ENCODE results near the gene BRD7.
A peak's percentile ranks its signal among the peaks of the same experiment; 100 is the strongest.

Gene BRD7

DNA sequence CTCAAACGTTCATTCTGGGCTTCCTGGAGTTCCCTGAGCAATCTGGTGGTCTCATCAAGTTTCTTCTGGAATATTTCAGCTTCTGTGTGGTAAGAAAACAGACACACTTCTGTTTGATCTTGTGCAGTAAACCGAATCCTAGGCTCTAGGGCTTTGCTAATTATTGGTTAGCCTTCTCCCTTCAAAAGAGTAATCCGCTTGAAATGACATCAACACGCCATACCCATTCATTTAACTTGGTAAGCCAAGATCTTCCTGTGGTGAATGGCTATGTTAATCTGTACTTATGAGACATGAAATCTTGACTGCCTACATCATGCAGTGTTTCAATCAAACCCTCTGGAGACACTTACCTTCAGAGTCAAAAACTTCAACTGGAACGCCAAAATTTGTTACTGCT is 48.5 kb downstream of the BRD7 start:
- no peak for DNase-seq (ENCODE audit: low read depth in 2 of 2)

DNA sequence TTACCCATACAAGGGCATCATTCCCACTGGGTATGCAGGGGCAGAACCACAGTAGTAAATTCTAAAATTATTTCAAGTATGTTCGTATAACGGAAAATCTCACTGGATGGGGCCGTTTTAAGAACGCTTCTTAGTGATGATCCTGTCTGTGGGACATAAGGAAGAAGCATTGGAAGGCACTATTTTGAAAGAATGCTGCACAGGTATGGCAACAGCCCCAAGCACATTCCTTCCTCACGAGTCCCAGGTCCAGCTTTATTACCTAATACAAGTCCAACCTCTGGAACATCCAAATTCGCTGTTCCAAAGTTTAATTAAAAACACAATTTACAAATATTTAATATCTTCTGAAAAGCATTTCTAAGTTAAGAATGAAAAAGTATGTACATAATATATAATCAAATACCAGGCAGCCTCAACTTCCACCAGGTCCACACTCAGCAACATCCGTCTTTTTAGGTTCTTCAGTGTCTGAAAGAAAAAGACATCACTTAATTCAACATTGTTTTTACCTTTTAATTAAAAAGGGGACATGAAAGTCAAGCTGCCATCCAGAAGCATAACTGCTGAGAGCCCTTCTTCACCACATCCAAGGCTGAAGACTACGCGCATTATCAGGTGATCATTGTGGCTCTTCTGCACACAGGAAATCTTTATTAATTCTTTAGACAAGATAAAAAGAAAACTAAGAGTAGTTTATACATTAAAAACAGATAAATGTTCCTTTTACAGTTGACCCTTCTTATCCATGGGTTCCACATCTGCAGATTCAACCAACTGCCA is 49.8 kb downstream of the BRD7 start:
- DNase-seq (ENCODE audit: low read depth in 2 of 2) = no peak

DNA sequence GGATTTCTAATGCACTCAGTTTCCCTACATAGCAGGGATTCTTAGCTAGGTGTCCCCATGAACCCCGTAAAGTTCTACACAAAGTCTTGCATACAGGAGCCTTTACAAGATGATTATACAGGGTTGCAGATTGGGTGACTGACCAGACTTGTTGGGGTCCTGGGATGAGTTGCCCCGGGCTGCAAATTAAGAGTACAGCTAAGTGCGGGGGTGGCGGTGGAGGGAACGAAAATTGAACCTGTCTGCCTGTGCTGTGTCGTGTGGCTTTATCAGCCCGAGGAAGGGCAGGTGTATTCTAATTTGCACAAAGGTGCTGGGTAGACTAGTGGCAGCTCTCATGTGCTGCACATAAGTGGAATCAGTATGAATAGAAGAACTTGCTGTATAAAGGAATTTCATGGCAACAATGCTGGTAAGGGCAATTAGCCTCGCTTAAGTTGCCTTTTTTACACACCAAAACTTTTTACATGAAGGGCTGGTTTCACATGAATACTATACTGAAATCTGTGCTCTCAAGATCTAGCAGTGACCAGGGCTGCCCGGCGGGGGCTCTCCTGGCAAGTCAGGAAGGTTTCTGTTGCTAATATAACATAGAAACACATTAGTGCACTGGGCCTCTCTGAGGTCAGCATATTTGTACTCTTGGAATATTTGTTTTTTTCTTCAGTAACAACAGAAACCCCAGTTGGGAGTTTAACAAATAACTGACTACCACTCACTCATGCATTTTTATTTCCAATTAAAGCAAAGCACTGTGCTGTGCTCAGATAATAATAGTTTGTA is 51.7 kb downstream of the BRD7 start:
- no peak for DNase-seq (ENCODE audit: low read depth in 2 of 2)

DNA sequence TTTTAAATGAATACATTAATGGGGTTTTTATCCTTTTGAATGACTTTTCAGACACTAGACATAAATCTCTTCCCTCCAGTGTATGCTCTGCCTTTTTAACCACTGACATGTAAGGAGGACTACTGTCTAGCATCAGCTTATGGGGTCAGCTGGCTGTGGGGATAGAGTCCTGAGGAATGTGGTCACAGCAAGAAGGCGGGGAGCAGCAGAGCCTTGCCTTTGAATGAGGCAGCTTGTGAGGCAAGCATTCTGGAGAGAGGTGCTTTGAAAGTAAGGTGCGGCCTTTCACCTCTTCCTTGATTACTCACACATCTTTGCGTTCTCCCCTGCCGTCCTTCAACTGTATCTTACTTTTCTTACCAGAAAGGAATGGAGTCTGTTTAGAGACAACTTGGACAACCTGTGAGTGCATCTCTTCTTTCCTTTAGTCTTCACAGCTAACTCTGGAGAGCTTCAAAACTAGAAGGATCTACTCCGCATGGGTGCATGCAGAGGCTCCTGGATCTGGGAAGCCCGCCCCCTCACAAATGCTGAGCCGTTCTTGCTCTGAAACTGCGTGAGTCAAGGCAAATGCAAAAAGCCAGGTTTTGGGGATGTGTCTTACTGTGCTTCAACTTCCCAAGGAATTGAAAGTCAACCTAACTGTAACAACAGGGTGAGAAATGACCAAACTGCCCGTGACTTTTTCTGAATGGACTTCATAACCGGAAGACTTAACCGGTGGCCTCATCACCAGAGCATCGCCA is 52.5 kb downstream of the BRD7 start:
- DNase-seq (ENCODE audit: low read depth in 2 of 2) = no peak

DNA sequence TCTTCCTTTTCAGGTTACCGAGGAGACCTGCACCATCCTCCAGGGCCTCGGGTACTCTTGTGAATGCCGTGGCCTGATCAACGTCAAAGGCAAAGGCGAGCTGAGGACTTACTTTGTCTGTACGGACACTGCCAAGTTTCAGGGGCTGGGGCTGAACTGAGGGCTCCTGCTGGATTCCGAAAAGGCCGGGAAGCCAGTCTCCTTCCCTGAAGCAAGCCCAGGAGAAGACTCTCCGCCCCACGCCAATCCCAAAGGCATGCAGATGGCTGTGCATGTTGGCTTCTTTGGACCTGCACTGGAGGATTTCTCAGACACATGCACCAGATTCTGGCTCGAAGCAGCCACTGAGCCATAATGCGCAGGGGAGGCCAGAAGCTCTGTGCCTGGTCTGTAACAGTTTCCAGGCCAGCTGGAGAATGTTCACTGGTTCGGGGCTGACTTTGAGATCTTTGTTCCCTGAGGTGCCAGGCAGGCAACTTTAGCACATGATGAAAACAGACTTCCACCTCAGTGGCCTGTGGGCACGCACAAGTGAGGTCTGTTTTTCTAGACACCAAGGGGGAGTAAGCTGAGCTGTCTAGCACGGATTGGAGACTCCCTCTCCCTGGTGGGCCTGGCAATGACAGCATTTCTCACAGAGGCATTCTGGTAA is 53.3 kb downstream of the BRD7 start:
- no peak for DNase-seq (ENCODE audit: low read depth in 2 of 2)

DNA sequence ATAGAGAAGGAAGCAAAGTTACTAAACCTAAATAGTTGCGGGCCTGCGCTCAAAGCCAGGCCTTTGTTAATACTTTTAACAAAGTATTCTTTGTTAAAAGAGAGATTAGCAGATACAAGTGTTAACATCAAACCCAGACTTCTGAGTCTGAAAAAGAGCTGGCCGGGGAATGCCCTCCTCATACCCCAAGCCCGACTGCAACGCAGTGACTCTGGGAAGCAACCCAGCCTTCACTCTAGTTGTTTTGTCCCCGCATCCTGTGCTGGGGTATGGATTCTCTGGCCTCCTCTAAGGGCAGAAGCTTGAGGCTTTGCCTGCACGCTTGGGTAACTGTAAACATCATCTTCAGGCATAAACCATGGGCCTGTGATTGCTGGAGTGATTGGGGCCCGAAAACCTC is 54.1 kb downstream of the BRD7 start:
- no peak for DNase-seq (ENCODE audit: low read depth in 2 of 2)

DNA sequence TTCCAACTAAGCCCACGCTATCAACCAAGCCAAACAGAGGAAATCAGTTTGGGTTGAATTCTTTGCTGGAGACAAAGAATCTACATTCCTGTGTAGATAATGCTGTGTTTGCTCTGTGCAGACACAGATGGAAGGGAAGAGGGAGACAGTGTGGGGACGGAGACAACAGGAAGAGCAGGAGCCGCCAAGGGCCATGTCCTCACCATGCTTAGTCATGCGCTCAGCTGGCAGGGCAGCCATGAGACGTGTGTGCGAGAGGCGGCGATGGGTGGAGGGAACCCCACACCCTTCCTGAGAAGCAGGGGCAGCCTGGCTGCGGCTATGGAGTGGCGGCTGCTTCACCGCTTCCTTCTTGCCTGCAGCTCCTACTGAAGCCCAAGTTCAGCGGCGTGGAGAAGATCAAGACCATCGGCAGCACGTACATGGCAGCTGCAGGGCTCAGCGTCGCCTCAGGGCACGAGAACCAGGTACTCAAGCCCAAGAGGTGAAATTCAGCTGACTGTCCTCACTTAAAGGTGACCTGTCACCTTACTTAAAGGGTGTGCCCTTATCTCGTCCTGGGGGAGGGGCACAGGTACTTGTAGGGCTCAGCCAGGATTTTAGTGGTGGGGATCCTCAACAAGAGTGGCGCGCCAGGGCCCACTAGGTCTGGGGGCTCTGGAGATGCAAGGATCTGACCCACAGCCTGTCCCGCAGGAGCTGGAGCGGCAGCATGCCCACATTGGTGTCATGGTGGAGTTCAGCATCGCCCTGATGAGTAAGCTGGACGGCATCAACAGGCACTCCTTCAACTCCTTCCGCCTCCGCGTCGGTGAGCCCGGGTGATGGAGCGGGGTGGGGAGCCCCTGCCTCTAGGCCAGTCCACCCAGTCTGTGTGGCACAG is 55.0 kb downstream of the BRD7 start:
- DNase-seq (ENCODE audit: low read depth in 2 of 2) = peak in 1 of 2 donors; percentile 15

DNA sequence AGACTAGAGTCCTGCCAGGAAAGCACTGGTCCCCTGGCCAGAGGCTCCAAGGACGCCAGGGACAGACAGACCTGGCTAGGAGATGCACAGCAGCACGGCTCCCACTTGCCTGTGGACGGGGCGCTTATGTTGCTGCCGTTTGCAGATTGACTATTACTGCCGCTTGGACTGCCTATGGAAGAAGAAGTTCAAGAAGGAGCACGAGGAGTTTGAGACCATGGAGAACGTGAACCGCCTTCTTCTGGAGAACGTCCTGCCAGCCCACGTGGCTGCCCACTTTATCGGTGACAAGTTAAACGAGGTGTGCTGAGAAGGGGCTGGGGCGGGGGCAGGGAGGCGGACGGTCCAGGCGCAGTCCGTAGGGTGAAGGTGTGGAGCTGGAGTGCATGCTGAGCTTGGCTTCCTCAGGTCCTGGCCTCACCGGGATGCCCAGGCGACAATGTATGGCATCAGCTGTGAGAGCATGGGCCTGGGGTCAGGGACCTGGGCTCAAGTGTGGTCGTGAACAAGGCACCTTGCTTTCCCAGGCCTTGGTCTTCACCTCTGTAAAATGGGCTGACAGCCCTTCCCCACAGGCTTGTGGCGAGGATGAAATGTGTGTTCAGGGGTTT is 56.8 kb downstream of the BRD7 start:
- no peak for DNase-seq (ENCODE audit: low read depth in 2 of 2)

DNA sequence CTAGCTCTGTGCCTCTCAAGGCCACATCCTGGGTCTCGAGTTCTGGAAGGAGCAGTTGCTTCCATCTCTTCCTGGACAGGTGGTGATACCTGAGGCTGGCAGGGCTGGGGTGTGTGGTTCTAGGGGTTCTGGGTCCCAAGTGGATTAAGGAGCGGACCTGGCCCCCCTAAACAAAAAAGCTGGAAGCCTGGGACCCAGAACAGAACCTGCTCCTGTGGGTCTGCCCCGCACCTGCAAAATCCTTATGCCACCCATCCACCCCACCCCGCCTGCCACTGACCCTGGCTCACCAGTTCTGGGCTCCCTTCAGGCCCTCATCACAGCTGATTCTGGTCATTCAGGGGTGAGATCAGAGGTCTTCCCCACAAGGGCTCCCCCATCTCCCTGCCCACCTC is 57.7 kb downstream of the BRD7 start:
- no peak for DNase-seq (ENCODE audit: low read depth in 2 of 2)

DNA sequence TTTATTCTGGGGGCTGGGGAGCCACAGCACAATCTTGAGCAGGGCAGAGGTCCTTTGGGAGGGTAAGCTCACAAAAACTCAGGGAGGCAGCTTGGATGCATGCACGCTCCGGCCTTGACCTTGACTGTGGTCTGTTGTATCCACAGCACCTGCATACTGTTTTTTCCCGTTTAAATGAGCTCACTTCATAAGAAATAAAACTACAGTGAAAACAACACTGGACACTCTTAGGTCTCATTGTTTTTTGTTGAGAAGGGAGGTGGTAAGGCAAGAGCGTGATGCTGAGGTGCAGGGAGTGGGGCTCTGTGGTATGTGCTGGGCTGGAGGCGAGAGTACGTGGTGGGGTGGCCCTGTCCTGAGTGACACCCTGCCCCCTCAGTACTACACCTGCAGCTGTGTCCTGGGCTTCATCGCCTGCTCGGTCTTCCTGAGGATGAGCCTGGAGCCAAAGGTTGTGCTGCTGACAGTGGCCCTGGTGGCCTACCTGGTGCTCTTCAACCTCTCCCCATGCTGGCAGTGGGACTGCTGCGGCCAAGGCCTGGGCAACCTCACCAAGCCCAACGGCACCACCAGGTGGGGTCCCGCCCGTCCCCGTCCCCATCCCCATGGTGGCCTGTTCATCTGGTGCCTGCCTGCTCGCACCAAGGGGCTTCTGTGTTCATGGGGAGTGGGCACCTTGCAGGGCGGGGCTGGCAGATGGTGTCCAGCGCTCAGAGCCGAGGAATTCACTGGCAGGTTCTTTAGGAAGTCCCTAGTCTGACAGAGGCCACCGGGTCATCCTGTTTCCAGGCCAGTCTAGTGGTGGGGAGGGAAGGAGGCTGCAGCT is 58.3 kb downstream of the BRD7 start:
- no peak for DNase-seq (ENCODE audit: low read depth in 2 of 2)

DNA sequence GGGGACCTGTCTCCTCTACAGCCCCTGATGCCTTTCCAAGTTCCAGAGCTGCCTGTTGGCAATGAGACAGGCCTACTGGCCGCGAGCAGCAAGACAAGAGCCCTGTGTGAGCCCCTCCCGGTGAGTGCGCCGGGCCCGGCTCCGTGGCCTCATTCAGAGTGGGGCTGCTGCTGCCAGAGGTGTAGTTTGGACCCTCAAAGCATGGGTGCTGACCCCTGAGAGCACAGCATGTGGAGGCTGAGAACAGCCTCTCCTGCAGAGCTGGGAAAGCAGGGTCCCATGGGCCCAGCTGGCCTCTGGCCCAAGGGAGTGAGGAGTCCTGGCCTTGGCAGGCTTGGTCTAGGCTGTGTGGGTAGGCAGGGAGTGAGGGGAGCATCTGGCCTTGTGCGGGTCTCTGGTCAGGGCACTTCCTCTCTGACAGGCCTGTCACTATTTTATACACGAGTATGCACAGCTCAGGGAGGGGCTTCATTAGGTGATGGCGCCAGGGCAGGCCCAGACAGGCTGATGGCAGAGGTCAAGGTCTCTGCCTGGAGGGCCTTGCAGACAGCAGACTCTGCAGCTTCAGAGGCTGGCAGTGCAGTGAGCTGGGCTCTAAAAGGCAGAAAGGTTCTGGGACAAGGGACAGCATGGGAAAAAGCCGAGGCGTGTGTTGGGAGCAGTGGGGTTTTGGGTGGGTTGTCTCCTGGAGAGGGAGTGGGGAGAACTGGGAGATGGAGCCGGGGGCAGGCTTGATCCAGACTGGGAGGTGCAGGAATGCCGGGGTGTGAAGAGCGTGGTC is 59.1 kb downstream of the BRD7 start:
- DNase-seq (ENCODE audit: low read depth in 2 of 2) = no peak

DNA sequence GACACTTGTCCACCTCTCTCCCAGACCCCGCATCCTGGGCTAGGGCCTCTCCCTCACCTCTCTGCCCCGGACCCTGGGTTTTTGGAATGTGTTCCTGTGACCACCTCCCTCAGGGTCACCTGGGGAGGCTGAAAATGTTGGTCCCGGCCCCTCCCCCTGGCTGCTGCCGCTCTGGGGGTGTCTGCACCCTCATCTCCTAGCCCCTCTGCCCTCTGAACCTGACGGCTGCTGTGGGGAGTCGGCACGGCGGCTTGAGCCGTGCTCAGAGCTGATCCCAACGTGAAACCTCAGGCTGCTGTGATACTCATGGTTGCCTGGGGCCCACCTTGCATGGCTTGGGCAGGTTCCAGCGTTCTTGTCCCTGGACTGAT is 59.6 kb downstream of the BRD7 start:
- no peak for DNase-seq (ENCODE audit: low read depth in 2 of 2)

DNA sequence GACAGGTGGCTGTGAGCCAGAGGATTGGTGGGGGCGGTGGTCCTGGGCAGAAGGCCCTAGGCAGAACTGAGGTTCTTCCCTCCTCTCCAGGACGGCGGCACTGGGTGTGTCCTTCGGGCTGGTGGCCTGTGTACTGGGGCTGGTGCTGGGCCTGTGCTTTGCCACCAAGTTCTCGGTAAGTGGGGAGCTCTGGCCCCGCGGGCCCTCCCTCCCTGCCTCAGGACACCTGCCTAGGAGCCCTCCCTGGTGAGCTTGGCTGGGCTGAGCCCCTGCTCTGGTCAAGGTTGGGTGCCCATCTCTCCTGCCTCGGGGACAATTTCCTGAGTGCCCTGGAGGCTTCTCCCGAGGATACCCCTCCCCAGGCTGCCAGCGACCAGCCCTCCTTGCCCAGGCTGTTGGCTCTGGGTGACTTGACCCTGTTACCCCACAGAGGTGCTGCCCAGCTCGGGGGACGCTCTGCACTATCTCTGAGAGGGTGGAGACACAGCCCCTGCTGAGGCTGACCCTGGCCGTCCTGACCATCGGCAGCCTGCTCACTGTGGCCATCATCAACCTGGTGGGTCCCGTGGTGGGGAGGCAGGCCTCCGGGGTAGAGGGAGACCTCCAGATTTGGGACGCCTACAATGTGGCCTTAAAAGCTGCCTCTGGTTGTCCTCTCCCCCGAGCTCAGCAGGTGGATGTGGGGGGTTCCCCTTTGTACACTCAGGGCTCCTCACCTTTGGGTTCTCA is 60.4 kb downstream of the BRD7 start:
- no peak for DNase-seq (ENCODE audit: low read depth in 2 of 2)

DNA sequence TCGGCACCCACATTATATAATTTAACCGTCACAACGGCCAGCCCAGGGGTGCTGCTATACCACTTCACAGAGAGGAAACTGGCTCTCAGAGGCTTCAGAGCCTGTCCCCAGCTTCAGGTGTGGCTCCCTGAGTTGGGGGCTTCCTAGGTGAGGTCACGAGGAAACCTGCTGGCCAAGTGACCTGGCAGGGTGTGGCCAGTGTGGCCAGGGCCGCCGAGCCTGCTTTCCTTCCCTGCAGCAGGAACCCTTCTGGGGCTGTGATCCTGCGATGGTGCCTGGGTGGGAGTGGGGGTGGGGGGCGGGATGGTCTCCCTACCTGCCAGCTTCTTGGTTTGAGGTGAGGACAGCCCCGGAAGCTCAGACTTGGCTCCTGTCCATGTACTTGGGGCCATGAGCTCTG is 62.5 kb downstream of the BRD7 start:
- DNase-seq (ENCODE audit: low read depth in 2 of 2) = no peak

DNA sequence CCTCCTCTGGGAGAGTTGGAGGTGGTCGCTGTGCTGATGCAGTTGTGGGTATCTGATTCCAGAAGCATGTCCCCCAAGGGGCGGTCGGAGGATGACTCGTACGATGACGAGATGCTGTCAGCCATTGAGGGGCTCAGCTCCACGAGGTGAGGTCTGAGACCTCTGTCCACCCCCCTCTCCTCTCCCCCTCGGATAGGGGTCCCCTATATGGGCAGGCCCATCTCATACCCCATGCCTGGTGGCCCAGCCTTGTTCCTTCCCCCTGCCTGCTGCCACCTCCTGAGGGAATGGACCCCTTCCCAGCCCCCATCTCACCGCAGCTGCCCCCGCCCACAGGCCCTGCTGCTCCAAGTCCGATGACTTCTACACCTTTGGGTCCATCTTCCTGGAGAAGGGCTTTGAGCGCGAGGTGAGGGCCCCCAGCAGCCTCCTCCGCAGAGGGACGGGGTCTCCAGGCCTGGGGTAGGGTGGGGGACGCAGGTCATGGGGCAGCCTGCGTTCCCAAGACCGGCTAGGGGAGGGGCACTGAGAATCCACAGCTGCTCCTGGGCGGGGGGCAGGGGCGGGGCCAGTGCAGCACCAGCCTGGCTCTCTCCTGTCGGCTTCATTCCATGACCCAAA is 63.2 kb downstream of the BRD7 start:
- no peak for DNase-seq (ENCODE audit: low read depth in 2 of 2)

DNA sequence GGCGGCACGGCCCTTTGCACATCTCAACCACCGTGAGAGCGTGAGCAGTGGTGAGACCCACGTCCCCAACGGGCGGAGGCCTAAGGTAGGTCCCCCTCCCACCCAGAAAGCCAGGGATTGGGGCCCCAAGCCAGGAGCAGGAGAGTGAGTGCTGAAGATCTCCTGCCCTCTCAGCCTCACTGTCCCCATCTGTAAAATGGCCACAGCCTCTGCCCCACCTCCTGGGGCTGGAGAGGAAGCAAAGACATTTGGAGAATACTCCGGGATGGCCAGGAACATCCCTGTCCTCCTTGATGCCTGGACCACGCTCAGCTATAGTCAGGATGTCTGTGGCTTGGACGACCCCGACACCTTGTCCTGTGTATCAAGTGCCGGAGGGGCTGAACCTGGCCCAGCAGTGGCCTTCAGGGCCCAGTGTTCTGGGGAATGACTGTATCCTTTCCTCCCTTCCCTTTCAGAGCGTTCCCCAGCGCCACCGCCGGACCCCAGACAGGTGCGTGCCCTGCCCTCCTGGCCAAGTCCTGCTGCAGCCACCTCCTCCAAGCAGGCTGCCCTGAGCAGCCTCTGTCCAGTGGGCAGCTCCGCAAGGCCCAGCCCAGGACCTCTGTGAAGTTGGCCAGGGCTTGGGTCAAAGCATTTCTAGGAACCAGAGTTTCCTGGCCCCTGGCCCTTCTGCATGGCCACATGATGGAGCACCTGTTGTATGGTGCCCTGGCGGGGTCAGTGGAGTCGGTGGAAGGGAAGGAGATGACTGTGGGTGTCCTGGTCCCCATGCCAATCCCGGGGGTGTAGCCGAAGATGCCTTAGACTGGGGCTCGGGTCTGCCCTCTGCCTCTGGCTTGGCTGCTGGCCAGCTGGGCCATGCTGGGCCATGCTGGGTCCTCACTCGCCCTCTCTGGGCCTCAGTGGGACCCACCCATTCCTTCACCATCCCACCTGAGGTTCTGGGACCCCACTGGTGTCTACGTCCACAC is 64.0 kb downstream of the BRD7 start:
- no peak for DNase-seq (ENCODE audit: low read depth in 2 of 2)
